Sigmoid colon (tissue), 4 donors: ENCODE data around the gene MAP1LC3B2.

ENCODE experiments used
- CTCF ChIP-seq, 4 experiments: fragments of 450-650 bp in 3 of 4; fragments of 200-600 bp in 1 of 4; IDR thresholded peaks; one replicate each; pipeline ENCODE4 v1.5.1; 2016 to 2019; ENCODE audit warnings: antibody characterized with exemption in 4 of 4, mild to moderate bottlenecking in 3 of 4, moderate library complexity in 2 of 4
- EP300 ChIP-seq, 4 donors: sonication (generic); formaldehyde crosslinking; IDR thresholded peaks; one replicate each; pipeline ENCODE4 v1.6.1; 2017; ENCODE audit warnings: antibody characterized with exemption in 4 of 4
- POLR2A ChIP-seq, 2 donors: fragments of 450-650 bp; IDR thresholded peaks; one replicate each; pipeline ENCODE4 v1.6.1; 2016; ENCODE audit warnings: antibody characterized with exemption in 2 of 2, mild to moderate bottlenecking in 2 of 2, moderate library complexity in 2 of 2
- POLR2AphosphoS5 ChIP-seq, 4 donors: sonication (generic); formaldehyde crosslinking; IDR thresholded peaks; one replicate each; pipeline ENCODE4 v1.6.1; 2017; ENCODE audit warnings: antibody characterized with exemption in 4 of 4

- TF ChIP-seq POLR2A (IDR thresholded peaks at IDR 0.05) (no peak), CTCF (IDR thresholded peaks at IDR 0.05) (no peak), POLR2AphosphoS5 (IDR thresholded peaks at IDR 0.05) (no peak), EP300 (IDR thresholded peaks at IDR 0.05) (no peak)
These were observed 11.9 kb downstream of the MAP1LC3B2 start for GRCh38 chr12:116571089-116571488.
